A204.1 (cell line): ENCODE data around the gene KCNQ1OT1.

Experiments used
- FAIRE-seq: peaks from 2 replicates; lab custom pipeline; 2012; peaks lifted over from hg19 to GRCh38; lab: Jason Lieb, UNC

KCNQ1OT1 gene

GRCh38 chr11:2570841-2571597 lies 128.8 kb downstream of the KCNQ1OT1 start:
- FAIRE-seq = no peak

GRCh38 chr11:2570211-2570811 lies 129.5 kb downstream of the KCNQ1OT1 start:
- FAIRE-seq = no peak

- no peak for FAIRE-seq
These were observed 130.0 kb downstream of the KCNQ1OT1 start for GRCh38 chr11:2569731-2570210.

GRCh38 chr11:2569321-2569721 lies 130.5 kb downstream of the KCNQ1OT1 start:
- FAIRE-seq = no peak

DNA sequence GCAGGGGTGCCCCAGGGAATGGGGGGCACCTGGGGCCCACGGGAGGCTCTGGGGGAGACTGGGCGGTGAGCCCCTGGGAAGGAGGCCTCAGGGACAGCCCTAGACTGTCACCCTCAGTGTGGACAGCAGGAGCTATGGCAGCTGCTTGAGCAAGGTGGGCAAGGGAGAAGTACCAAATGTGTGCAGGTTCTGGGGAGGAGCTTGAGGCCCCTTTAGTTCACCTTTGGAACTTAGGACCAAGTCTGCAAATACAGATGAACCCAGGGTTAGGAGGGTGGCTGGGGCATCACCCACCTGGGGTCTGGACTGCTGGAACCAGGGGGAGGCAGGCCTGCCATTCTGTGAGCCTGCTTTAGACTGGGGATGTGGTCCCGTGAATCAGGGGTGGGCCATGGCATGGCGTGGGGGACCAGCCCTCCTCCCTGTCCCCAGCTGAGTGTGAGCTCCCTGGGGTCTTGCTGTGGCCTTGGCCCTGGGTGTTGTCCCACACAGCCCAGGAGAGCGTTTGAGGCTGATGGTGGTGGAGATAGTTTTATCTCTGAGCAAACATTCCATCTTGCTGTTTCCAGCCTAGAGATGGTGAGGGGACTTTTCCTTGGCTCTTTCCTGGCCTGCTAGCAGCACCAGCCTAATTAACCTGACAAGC lies 132.6 kb downstream of the KCNQ1OT1 start:
- no peak for FAIRE-seq

DNA sequence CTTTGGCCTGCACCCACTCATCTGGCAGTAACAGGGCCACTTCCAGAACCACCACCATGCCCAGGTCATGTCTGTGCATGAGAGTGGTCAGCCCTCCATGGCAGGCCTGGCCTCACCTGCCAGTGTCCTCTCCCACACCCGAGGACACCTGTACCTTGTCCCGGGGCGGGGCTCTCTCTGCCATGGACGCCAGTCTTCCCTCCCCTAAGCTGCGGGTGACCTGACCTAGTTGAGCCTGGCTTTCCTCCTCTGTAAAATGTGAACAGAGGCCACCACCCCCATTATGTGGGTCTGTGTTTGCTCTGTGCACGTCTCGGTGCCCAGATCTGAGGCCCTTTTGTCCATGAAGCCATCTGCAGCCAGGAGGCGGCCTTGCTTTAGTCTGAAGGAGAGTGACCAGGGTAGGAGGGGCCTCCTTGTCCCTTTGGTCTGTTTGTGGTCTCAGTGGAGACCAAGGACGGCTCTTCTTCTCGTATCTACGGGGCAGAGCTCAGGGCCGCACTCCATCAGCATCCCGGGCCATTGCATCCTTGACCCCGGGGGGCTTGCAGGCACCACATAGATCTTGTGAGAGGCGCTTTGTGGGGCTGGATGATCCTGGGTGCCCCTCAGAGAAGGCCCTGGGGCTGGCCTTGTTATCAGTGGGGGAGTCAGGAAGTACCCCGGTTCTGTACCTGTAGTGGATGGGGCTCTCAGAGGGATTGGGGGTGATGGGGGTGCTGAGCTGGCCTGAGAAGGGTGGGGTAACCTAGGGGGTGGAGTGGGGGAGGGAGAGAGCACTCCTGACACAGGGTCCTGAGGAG lies 133.4 kb downstream of the KCNQ1OT1 start:
- no peak for FAIRE-seq

DNA sequence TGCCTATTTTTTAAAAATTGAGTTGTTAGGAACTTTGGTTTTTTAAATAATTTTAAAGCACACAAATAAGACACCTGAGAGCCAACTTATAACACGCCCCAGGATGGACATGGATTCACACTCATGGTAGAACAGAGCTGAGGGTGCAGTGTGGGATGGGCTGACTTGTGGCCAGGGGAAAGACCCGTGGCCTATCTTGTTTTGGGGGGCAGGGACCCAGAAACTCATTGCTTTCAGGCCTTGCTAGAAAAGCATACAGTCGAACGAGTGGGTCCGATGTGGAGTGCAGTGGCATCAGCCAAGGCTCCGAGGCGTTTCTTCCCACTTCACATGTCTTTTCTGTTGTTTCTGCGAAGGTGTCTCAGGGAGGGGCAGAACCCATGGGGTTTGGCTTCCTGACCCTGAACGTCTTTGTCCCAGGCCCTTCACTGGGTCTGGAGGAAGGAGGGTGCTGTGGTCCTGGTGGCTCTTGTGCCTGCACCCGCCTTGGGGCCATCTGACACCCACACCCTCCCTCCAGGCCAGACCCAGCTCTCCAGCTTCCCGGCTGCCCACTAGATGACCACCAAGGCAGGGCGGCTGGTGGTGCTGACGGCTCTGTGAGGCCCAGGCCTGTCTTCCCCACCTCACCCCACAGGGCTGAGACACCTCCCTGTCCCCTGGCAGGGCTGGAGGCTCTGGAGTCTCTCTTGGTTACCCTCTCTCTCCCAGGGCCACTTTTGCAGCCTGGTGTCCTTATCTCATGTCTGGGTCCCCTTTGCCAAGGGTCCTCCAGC lies 134.2 kb downstream of the KCNQ1OT1 start:
- no peak for FAIRE-seq

DNA sequence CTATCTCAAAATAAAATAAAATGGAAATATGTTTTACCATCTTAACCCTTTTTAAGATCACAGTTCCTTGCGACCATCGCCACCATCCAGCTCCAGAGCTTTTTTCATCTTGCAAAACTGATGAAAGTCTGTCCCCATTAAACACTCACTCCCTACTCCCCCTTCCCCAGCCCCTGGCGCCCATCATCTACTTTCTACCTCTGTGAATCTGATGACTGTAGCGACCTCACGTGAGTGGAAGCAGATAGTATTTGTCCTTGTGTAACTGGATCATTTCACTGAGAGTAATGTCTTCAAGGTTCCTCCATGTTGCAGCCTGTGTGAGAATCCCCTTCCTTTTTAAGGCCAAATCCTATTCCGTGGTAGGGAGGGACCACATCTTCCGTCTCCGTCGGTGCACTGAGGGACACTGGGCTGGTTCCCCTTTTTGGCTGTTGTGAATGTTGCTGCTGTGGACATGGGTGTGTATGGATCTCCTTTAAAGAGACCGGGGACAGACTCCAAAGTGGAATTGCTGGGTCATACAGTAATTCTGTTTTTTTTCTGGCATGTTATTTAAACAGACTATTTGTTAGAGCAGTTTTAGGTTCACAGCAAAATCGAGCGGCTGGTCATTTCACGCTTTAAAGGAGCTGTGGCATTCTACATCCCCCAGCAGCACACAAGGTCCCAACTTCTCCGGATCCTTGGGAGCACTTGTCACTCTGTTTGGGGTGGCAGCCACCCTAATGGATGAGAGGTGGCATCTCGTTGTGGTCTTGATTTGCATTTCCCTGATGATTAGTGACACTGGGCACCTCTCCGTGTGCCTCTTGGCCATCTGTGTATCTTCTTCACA lies 135.0 kb downstream of the KCNQ1OT1 start:
- FAIRE-seq = no peak

GRCh38 chr11:2564008-2564530 lies 135.7 kb downstream of the KCNQ1OT1 start:
- no peak for FAIRE-seq

GRCh38 chr11:2563213-2564007 lies 136.4 kb downstream of the KCNQ1OT1 start:
- no peak for FAIRE-seq

GRCh38 chr11:2562890-2563212 lies 136.9 kb downstream of the KCNQ1OT1 start:
- no peak for FAIRE-seq

DNA sequence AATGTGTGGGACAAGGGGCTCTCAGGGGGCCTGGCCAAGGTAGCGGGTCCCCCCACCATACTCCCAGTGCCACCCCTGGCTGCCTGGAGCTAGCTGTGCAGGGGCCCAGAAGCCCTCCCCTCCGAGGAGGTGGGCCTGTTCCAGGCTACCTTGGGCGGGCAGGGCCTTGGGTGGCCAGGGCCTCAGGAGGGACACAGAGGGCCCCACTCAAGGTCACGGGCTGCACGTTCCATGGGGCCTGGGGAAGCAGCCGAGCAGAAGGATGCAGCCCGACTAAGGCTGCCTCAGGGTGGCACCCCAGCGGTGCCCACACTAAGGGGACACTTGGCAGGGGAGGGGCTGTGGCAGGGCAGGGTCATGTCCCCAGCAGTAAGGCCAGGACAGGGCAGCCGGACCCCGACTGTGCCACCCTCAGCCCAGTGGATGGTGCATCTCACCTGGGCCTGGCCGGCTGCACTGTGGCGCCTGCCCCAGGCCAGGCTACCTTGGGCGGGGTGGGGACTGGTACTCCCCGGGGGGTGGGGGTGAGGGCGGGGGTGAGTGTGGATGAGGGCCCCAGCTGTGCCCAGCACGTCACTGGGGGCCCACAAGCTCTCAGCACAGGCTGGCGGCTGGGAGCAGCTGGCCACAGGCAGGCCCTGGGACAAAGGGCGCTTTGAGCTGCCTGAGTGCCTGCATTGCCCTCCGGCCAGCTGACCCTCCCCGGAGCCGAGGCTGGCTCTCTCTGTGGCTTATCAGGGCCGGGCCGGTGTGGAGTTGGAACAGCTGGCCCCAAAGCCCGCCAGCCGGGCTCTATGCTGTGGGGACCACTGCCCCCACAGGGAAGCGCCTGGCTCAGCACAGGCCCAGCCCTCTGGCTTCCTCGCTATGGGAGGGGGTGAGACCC lies 137.9 kb downstream of the KCNQ1OT1 start:
- no peak for FAIRE-seq

- FAIRE-seq = no peak
These were observed 140.1 kb downstream of the KCNQ1OT1 start for GRCh38 chr11:2559527-2560311.

DNA sequence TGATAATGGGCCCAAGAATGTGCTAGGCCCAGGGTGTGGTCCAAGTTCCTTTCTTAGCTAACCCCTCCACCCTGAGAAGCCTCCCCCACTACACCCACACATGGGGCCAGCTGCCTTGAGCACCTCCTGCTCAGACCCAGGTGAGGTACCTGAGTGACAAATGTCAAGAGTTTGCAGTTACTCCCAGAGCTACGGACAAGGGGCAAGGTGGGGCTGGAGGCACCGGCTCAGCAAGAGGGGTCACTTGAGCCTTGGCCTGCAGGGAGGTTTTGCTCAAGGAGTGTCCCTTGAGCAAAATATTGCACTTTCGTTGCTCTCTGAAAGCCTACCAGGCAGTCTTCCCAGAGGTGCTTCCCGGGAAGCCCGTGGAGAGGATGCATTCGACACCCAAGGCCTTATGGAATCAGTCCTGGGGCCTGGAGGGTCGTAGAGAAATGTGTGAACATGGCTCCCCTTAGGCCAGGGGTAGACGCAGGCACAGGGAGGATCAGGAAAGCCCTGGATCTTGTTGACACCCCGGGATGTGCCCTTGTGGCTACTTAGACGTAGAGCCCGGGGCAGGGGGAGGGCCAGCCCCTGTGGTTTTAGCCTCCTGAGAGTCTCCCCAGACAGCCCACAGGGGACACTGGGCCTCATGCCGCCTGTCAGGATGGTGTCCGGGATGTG lies 140.8 kb downstream of the KCNQ1OT1 start:
- no peak for FAIRE-seq

- no peak for FAIRE-seq
These were observed 141.4 kb downstream of the KCNQ1OT1 start for GRCh38 chr11:2558397-2558796.
